AG04450 (cell line): Measurements from ENCODE around the gene ZNF582. TPM values are rescaled to one million over a fixed set of nuclear protein-coding genes. Genes with fewer than 3 reads are reported as not detected.

Source experiments
- CTCF ChIA-PET: fragments of 300-600, 350-600 bp; formaldehyde crosslinking; extraction: SDS; loops from one replicate; lab custom pipeline; 2022; ENCODE audit warnings: antibody characterized with exemption, inconsistent platforms; lab: Charles Lee
- POLR2A ChIA-PET: fragments of 350-600 bp; formaldehyde crosslinking; extraction: SDS; loops from one replicate; lab custom pipeline; 2021; ENCODE audit warnings: antibody characterized with exemption, inconsistent platforms; lab: Yijun Ruan, JAX
- DNase-seq: peaks from one replicate; pipeline ENCODE4 v3.0.0-alpha.2; 2011; ENCODE audit warnings: low read depth, low spot score
- H3K27ac ChIP-seq: one replicate; pipeline ENCODE4 v1.5.1; 2012; ENCODE audit warnings: low read depth, low read length, control low read depth
- H3K27me3 ChIP-seq: one replicate; pipeline ENCODE4 v1.6.0; 2012; ENCODE audit warnings: low read length; ENCODE audit not compliant: control insufficient read depth, insufficient read depth
- H3K4me3 ChIP-seq: 2 replicates; pipeline ENCODE4 v1.5.1; 2011; ENCODE audit warnings: mild to moderate bottlenecking, low read depth, low read length, control low read depth
- H3K9me3 ChIP-seq: 2 replicates; pipeline ENCODE4 v1.5.1; 2012; ENCODE audit warnings: low read length; ENCODE audit not compliant: control insufficient read depth, insufficient read depth
- polyA plus RNA-seq: library from polyadenylated mRNA; depleted of rRNA; stranded (reverse); fragments of >200 nt; gene quantifications from 2 replicates; pipeline ENCODE4 v1.2.3, GENCODE V29; 2011
- TF ChIP-seq, protein P1 (sequence below): IDR thresholded peaks from 2 replicates; pipeline ENCODE4 v1.5.1; 2011; ENCODE audit warnings: low read depth, low read length, control low read depth, inconsistent platforms

The ZNF582 gene
- polyA plus RNA-seq, 1 experiment, result 3.9 TPM

- Histone ChIP-seq H3K27me3 (no peaks in the 10 kb centered on the region), H3K4me3 (no peak overlapping the region), H3K9me3 (peaks cover 21% of the 10 kb centered on the region), H3K27ac (no peak overlapping the region)
- POLR2A ChIA-PET, result no interaction called here
- no peak for DNase-seq
- TF ChIP-seq, protein P1, sequence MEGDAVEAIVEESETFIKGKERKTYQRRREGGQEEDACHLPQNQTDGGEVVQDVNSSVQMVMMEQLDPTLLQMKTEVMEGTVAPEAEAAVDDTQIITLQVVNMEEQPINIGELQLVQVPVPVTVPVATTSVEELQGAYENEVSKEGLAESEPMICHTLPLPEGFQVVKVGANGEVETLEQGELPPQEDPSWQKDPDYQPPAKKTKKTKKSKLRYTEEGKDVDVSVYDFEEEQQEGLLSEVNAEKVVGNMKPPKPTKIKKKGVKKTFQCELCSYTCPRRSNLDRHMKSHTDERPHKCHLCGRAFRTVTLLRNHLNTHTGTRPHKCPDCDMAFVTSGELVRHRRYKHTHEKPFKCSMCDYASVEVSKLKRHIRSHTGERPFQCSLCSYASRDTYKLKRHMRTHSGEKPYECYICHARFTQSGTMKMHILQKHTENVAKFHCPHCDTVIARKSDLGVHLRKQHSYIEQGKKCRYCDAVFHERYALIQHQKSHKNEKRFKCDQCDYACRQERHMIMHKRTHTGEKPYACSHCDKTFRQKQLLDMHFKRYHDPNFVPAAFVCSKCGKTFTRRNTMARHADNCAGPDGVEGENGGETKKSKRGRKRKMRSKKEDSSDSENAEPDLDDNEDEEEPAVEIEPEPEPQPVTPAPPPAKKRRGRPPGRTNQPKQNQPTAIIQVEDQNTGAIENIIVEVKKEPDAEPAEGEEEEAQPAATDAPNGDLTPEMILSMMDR, result no peak
- CTCF ChIA-PET, result interaction anchor here (1.6 to 3.5 kb wide), 2 partner anchors 21 to 23 kb away, joined by 9 to 14 read pairs; partner anchors contain the start of gene ZNF582
These were observed 23.3 kb downstream of the ZNF582 start for GRCh38 chr19:56369886-56370676.

GRCh38 chr19:56367829-56368711 is 25.3 kb downstream of the ZNF582 start:
- no peaks in the 10 kb centered on the region for H3K27me3 ChIP-seq
- CTCF ChIA-PET, result interaction anchor here (0.6 to 3.5 kb wide), 9 partner anchors 19 to 1132 kb away, joined by 3 to 14 read pairs (median 5); partner anchors contain the start of genes ZNF582 and ZNF773
- POLR2A ChIA-PET, result interaction anchor here (0.5 to 1.5 kb wide), 3 partner anchors 36 to 369 kb away, joined by 4 to 5 read pairs (median 4); partner anchors contain the start of gene ZSCAN5A
- peaks cover 12% of the 10 kb centered on the region for H3K9me3 ChIP-seq
- TF ChIP-seq, protein P1, result no peak
- H3K27ac ChIP-seq, result peak overlapping the region; percentile 82
- DNase-seq, result peak; percentile 76
- peak overlapping the region; percentile 73 for H3K4me3 ChIP-seq

- TF ChIP-seq, protein P1, result no peak
- POLR2A ChIA-PET, result no interaction called here
- Histone ChIP-seq H3K4me3 (no peak overlapping the region), H3K27ac (no peak overlapping the region), H3K9me3 (no peaks in the 10 kb centered on the region; the same call in 1 of the 2 replicates), H3K27me3 (no peaks in the 10 kb centered on the region)
- DNase-seq, result no peak
- CTCF ChIA-PET, result interaction anchor here (2.4 kb wide), 1 partner anchor 108 kb away, joined by 7 read pairs; no protein-coding TSS in a partner anchor
These were observed 32.5 kb downstream of the ZNF582 start for GRCh38 chr19:56360841-56361240.

DNA sequence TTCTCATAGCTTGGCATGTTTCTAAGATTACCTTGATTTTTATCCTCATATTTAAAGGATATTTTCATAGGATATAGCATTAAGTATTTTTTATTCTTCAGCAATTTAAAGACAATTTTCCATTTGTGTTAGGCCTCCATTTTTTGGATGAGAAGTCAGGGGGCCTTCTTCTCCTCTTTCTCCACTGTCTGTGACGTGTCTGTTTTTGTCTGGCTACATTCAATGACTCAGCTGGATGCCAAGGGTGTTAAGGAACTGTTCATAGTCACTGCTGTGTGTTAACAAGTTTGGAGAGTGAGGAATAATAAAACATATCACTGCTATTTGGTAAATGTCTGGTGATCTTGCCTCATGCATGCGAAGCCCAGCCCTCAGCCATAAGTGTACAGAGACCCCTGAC is 36.4 kb downstream of the ZNF582 start:
- no peaks in the 10 kb centered on the region for H3K27me3 ChIP-seq
- H3K27ac ChIP-seq, result no peak overlapping the region
- CTCF ChIA-PET, result interaction anchor here (1.2 kb wide), 1 partner anchor 9 kb away, joined by 3 read pairs; no protein-coding TSS in a partner anchor
- POLR2A ChIA-PET, result no interaction called here
- no peak for DNase-seq
- H3K4me3 ChIP-seq, result no peak overlapping the region
- H3K9me3 ChIP-seq, result no peaks in the 10 kb centered on the region; the same call in 1 of the 2 replicates
- TF ChIP-seq, protein P1, result no peak
